HL-60 (cell line): ENCODE measurements around the gene UBE2E2.

ENCODE experiments used
- CTCF ChIP-seq: IDR thresholded peaks from one replicate; pipeline ENCODE4 v1.5.1; 2011; ENCODE audit warnings: low read length, control low read depth, inconsistent platforms; ENCODE audit not compliant: insufficient read depth
- POLR2AphosphoS5 ChIP-seq: IDR thresholded peaks from 2 replicates; pipeline ENCODE4 v1.6.1; 2012; ENCODE audit warnings: low read depth
- REST ChIP-seq: IDR thresholded peaks from 2 replicates; pipeline ENCODE4 v1.6.1; 2012; ENCODE audit warnings: low read depth; ENCODE audit not compliant: insufficient replicate concordance
- SPI1 ChIP-seq: IDR thresholded peaks from 2 replicates; pipeline ENCODE4 v1.6.1; 2012; ENCODE audit warnings: low read depth, mild to moderate bottlenecking, borderline replicate concordance

GRCh38 chr3:23497156-23497555, 294.0 kb downstream of the UBE2E2 start:
- no peak for TF ChIP-seq REST
- no peak for TF ChIP-seq CTCF
- TF ChIP-seq POLR2AphosphoS5, result no peak
- no peak for TF ChIP-seq SPI1
